ENCODE results near the gene PAMR1. TPM values are rescaled to one million over a fixed set of nuclear protein-coding genes. Genes with fewer than 3 reads are reported as not detected.

The PAMR1 gene
- polyA plus RNA-seq, 4 donors: 1.4 to 4.9 (median 4.6) TPM; not detected in 1

- H3K9me3 ChIP-seq (ENCODE audit: control insufficient read depth in 2 of 2, insufficient read depth in 1 of 2, low read depth in 1 of 2, low read length in 1 of 2): no peaks in the 10 kb centered on the region
- H3K36me3 ChIP-seq (ENCODE audit: control insufficient read depth in 3 of 3, insufficient read depth in 2 of 3, low read depth in 1 of 3, low read length in 3 of 3): no peaks in the 10 kb centered on the region
- no peak overlapping the region for H3K4me3 ChIP-seq (ENCODE audit: low read depth in 1 of 3, low read length in 3 of 3)
- H3K4me1 ChIP-seq (ENCODE audit: control insufficient read depth in 3 of 3, insufficient read depth in 2 of 3, low read depth in 1 of 3, low read length in 2 of 3): peaks cover 0 to 18% (median 3%) of the 10 kb centered on the region in 3 donors
- DNase-seq: peak in 1 of 2 donors; percentile 25
- FAIRE-seq: no peak
- peak overlapping the region in 1 of 3 donors; percentile 74 for H3K27ac ChIP-seq (ENCODE audit: low read depth in 1 of 3, low read length in 2 of 3)
- 23 to 43% (median 38%) methylated on average over 7 of the region's 7 CpGs for WGBS, 3 donors
- H3K27me3 ChIP-seq (ENCODE audit: control insufficient read depth in 3 of 3, insufficient read depth in 3 of 3, low read length in 3 of 3): no peaks in the 10 kb centered on the region
Observed at GRCh38 chr11:35539781-35540281, 14.4 kb upstream of the PAMR1 start.

GRCh38 chr11:35539256-35539655, 13.8 kb upstream of the PAMR1 start:
- peaks cover 0 to 18% (median 3%) of the 10 kb centered on the region in 3 donors for H3K4me1 ChIP-seq (ENCODE audit: control insufficient read depth in 3 of 3, insufficient read depth in 2 of 3, low read depth in 1 of 3, low read length in 2 of 3)
- H3K4me3 ChIP-seq (ENCODE audit: low read depth in 1 of 3, low read length in 3 of 3): no peak overlapping the region
- FAIRE-seq (no peak), DNase-seq (no peak)
- 48 to 60% (median 55%) methylated on average over 3 of the region's 3 CpGs for WGBS, 3 donors
- H3K27ac ChIP-seq (ENCODE audit: low read depth in 1 of 3, low read length in 2 of 3): peak overlapping the region in 1 of 3 donors; percentile 74
- H3K9me3 ChIP-seq (ENCODE audit: control insufficient read depth in 2 of 2, insufficient read depth in 1 of 2, low read depth in 1 of 2, low read length in 1 of 2): no peaks in the 10 kb centered on the region
- H3K27me3 ChIP-seq (ENCODE audit: control insufficient read depth in 3 of 3, insufficient read depth in 3 of 3, low read length in 3 of 3): no peaks in the 10 kb centered on the region
- H3K36me3 ChIP-seq (ENCODE audit: control insufficient read depth in 3 of 3, insufficient read depth in 2 of 3, low read depth in 1 of 3, low read length in 3 of 3): no peaks in the 10 kb centered on the region

DNA sequence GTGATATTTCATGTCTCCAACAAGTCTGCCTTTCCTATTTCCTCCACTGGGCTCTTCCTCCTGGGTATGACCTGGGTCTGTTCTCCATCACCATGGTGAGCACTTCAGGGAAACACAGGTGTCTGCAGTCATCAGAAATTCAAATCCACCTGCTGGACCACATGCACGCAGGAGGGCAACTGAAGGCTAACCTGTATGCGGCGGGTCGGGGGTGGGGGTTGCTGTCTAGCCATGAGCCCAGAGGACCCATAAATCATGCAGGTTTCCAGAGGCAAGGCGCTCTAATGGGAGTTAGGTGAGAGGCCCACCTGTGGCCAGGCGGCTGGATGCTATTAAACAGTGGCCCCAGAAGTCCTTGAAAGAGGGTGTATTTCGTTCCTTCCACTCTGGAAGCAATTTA, 11.1 kb upstream of the PAMR1 start:
- FAIRE-seq (no peak), DNase-seq (no peak)
- WGBS, 3 donors: 85 to 91% (median 91%) methylated on average over 7 of the region's 7 CpGs
- peaks cover 0 to 3% of the 10 kb centered on the region in 2 donors for H3K9me3 ChIP-seq (ENCODE audit: control insufficient read depth in 2 of 2, insufficient read depth in 1 of 2, low read depth in 1 of 2, low read length in 1 of 2)
- no peak overlapping the region for H3K4me3 ChIP-seq (ENCODE audit: low read depth in 1 of 3, low read length in 3 of 3)
- no peaks in the 10 kb centered on the region for H3K27me3 ChIP-seq (ENCODE audit: control insufficient read depth in 3 of 3, insufficient read depth in 3 of 3, low read length in 3 of 3)
- H3K4me1 ChIP-seq (ENCODE audit: control insufficient read depth in 3 of 3, insufficient read depth in 2 of 3, low read depth in 1 of 3, low read length in 2 of 3): peaks cover 0 to 14% (median 3%) of the 10 kb centered on the region in 3 donors
- no peak overlapping the region for H3K27ac ChIP-seq (ENCODE audit: low read depth in 1 of 3, low read length in 2 of 3)
- H3K36me3 ChIP-seq (ENCODE audit: control insufficient read depth in 3 of 3, insufficient read depth in 2 of 3, low read depth in 1 of 3, low read length in 3 of 3): no peaks in the 10 kb centered on the region

- DNase-seq: no peak
- no peaks in the 10 kb centered on the region for H3K36me3 ChIP-seq (ENCODE audit: control insufficient read depth in 3 of 3, insufficient read depth in 2 of 3, low read depth in 1 of 3, low read length in 3 of 3)
- H3K9me3 ChIP-seq (ENCODE audit: control insufficient read depth in 2 of 2, insufficient read depth in 1 of 2, low read depth in 1 of 2, low read length in 1 of 2): peaks cover 0 to 6% of the 10 kb centered on the region in 2 donors
- no peak for FAIRE-seq
- H3K4me1 ChIP-seq (ENCODE audit: control insufficient read depth in 3 of 3, insufficient read depth in 2 of 3, low read depth in 1 of 3, low read length in 2 of 3): no peaks in the 10 kb centered on the region
- H3K27ac ChIP-seq (ENCODE audit: low read depth in 1 of 3, low read length in 2 of 3): no peak overlapping the region
- no peak overlapping the region for H3K4me3 ChIP-seq (ENCODE audit: low read depth in 1 of 3, low read length in 3 of 3)
- 16 to 42% (median 18%) methylated on average over 1 of the region's 1 CpG for WGBS, 3 donors
- H3K27me3 ChIP-seq (ENCODE audit: control insufficient read depth in 3 of 3, insufficient read depth in 3 of 3, low read length in 3 of 3): peaks cover 0 to 8% (median 2%) of the 10 kb centered on the region in 3 donors
Observed at GRCh38 chr11:35531246-35531645, 5.8 kb upstream of the PAMR1 start.

DNA sequence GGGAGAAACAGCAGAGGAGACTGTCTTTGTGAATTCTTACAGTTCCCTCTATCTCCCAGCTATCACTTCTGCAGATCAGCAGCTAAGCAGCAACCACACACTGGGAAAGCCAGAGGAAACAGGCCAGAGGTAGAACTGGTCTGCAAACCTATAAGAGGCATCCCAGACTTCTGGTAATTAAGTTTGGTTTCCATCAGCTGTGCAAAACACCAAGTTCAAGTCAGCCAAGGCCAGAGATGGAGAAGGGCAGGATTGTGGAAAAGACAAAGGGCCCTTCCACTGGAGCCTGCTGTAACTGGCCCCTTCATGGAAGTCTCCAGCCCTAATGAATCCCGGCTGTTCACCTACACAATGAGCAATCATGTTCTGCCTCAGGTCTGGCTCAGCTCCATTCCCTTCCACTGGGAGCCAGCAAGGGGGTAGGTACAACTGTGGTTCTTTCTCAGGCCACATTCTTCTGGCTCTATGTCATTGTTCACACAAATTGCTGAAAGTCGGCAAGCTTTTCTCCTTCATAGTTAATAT, 4.6 kb upstream of the PAMR1 start:
- DNase-seq: no peak
- FAIRE-seq: no peak
- WGBS, 3 donors: 72 to 81% (median 81%) methylated on average over 2 of the region's 2 CpGs

GRCh38 chr11:35526370-35526792, 965 bp upstream of the PAMR1 start:
- FAIRE-seq (no peak), DNase-seq (no peak)
- Histone ChIP-seq H3K27ac (ENCODE audit: low read depth in 1 of 3, low read length in 2 of 3) (no peak overlapping the region), H3K4me1 (ENCODE audit: control insufficient read depth in 3 of 3, insufficient read depth in 2 of 3, low read depth in 1 of 3, low read length in 2 of 3) (no peaks in the 10 kb centered on the region), H3K27me3 (ENCODE audit: control insufficient read depth in 3 of 3, insufficient read depth in 3 of 3, low read length in 3 of 3) (peaks cover 0 to 32% (median 9%) of the 10 kb centered on the region in 3 donors), H3K9me3 (ENCODE audit: control insufficient read depth in 2 of 2, insufficient read depth in 1 of 2, low read depth in 1 of 2, low read length in 1 of 2) (peaks cover 0 to 2% of the 10 kb centered on the region in 2 donors), H3K36me3 (ENCODE audit: control insufficient read depth in 3 of 3, insufficient read depth in 2 of 3, low read depth in 1 of 3, low read length in 3 of 3) (no peaks in the 10 kb centered on the region), H3K4me3 (ENCODE audit: low read depth in 1 of 3, low read length in 3 of 3) (no peak overlapping the region)
- 47 to 54% (median 54%) methylated on average over 6 of the region's 6 CpGs for WGBS, 3 donors

More for the DNA sequence above, 4.6 kb upstream of the PAMR1 start:
- Histone ChIP-seq H3K4me1 (ENCODE audit: control insufficient read depth in 3 of 3, insufficient read depth in 2 of 3, low read depth in 1 of 3, low read length in 2 of 3) (no peaks in the 10 kb centered on the region), H3K36me3 (ENCODE audit: control insufficient read depth in 3 of 3, insufficient read depth in 2 of 3, low read depth in 1 of 3, low read length in 3 of 3) (no peaks in the 10 kb centered on the region), H3K27me3 (ENCODE audit: control insufficient read depth in 3 of 3, insufficient read depth in 3 of 3, low read length in 3 of 3) (peaks cover 0 to 20% (median 2%) of the 10 kb centered on the region in 3 donors), H3K4me3 (ENCODE audit: low read depth in 1 of 3, low read length in 3 of 3) (no peak overlapping the region), H3K27ac (ENCODE audit: low read depth in 1 of 3, low read length in 2 of 3) (no peak overlapping the region), H3K9me3 (ENCODE audit: control insufficient read depth in 2 of 2, insufficient read depth in 1 of 2, low read depth in 1 of 2, low read length in 1 of 2) (peaks cover 0 to 6% of the 10 kb centered on the region in 2 donors)

- H3K27ac ChIP-seq (ENCODE audit: low read depth in 1 of 3, low read length in 2 of 3): peak overlapping the region in 1 of 3 donors; percentile 27
- H3K4me1 ChIP-seq (ENCODE audit: control insufficient read depth in 3 of 3, insufficient read depth in 2 of 3, low read depth in 1 of 3, low read length in 2 of 3): no peaks in the 10 kb centered on the region
- no peak for FAIRE-seq
- WGBS, 3 donors: 49 to 61% (median 55%) methylated on average over 4 of the region's 4 CpGs
- peak overlapping the region in 1 of 3 donors; percentile 33 for H3K4me3 ChIP-seq (ENCODE audit: low read depth in 1 of 3, low read length in 3 of 3)
- DNase-seq: no peak
- H3K36me3 ChIP-seq (ENCODE audit: control insufficient read depth in 3 of 3, insufficient read depth in 2 of 3, low read depth in 1 of 3, low read length in 3 of 3): no peaks in the 10 kb centered on the region
- peaks cover 0 to 32% (median 9%) of the 10 kb centered on the region in 3 donors for H3K27me3 ChIP-seq (ENCODE audit: control insufficient read depth in 3 of 3, insufficient read depth in 3 of 3, low read length in 3 of 3)
- H3K9me3 ChIP-seq (ENCODE audit: control insufficient read depth in 2 of 2, insufficient read depth in 1 of 2, low read depth in 1 of 2, low read length in 1 of 2): no peaks in the 10 kb centered on the region
Observed at GRCh38 chr11:35524780-35525179, 636 bp downstream of the PAMR1 start.

- peaks cover 0 to 35% (median 11%) of the 10 kb centered on the region in 3 donors for H3K27me3 ChIP-seq (ENCODE audit: control insufficient read depth in 3 of 3, insufficient read depth in 3 of 3, low read length in 3 of 3)
- 45 to 59% (median 54%) methylated on average over 5 of the region's 5 CpGs for WGBS, 3 donors
- DNase-seq (no peak), FAIRE-seq (no peak)
- H3K9me3 ChIP-seq (ENCODE audit: control insufficient read depth in 2 of 2, insufficient read depth in 1 of 2, low read depth in 1 of 2, low read length in 1 of 2): no peaks in the 10 kb centered on the region
- peak overlapping the region in 1 of 3 donors; percentile 1 for H3K27ac ChIP-seq (ENCODE audit: low read depth in 1 of 3, low read length in 2 of 3)
- no peaks in the 10 kb centered on the region for H3K4me1 ChIP-seq (ENCODE audit: control insufficient read depth in 3 of 3, insufficient read depth in 2 of 3, low read depth in 1 of 3, low read length in 2 of 3)
- H3K36me3 ChIP-seq (ENCODE audit: control insufficient read depth in 3 of 3, insufficient read depth in 2 of 3, low read depth in 1 of 3, low read length in 3 of 3): no peaks in the 10 kb centered on the region
- H3K4me3 ChIP-seq (ENCODE audit: low read depth in 1 of 3, low read length in 3 of 3): no peak overlapping the region
Observed at GRCh38 chr11:35523861-35524260, 1.6 kb downstream of the PAMR1 start.
